PFSK-1 (cell line): Measurements from ENCODE around the gene HMGN2.

Experiments
- FOXP2 ChIP-seq: optimal IDR thresholded peaks from 2 replicates; pipeline ENCODE3; 2011; ENCODE audit warnings: borderline replicate concordance, control low read depth, inconsistent platforms; ENCODE audit not compliant: insufficient read depth; ENCODE audit errors: extremely low read length, extremely low read depth
- POLR2AphosphoS5 ChIP-seq: IDR thresholded peaks from 2 replicates; pipeline ENCODE4 v1.6.1; 2012; ENCODE audit warnings: low read depth, mild to moderate bottlenecking, control low read depth, low read length, moderate library complexity
- REST ChIP-seq, 2 experiments: IDR thresholded peaks; 2 replicates each; pipeline versions ENCODE4 v1.6.1 to v1.8.0; 2011 to 2012; ENCODE audit warnings: low read depth in 2 of 2, low read length in 2 of 2, control low read depth in 1 of 2, inconsistent platforms in 1 of 2, mild to moderate bottlenecking in 1 of 2, moderate library complexity in 1 of 2; ENCODE audit not compliant: insufficient read depth in 1 of 2
- SIN3A ChIP-seq: IDR thresholded peaks from 2 replicates; pipeline ENCODE4 v1.6.1; 2012; ENCODE audit warnings: mild to moderate bottlenecking, low read length, moderate library complexity, borderline replicate concordance; ENCODE audit not compliant: insufficient read depth
- TAF1 ChIP-seq: IDR thresholded peaks from 2 replicates; pipeline ENCODE4 v1.6.1; 2012; ENCODE audit warnings: low read length, control low read depth, borderline replicate concordance; ENCODE audit not compliant: insufficient read depth

Gene HMGN2

DNA sequence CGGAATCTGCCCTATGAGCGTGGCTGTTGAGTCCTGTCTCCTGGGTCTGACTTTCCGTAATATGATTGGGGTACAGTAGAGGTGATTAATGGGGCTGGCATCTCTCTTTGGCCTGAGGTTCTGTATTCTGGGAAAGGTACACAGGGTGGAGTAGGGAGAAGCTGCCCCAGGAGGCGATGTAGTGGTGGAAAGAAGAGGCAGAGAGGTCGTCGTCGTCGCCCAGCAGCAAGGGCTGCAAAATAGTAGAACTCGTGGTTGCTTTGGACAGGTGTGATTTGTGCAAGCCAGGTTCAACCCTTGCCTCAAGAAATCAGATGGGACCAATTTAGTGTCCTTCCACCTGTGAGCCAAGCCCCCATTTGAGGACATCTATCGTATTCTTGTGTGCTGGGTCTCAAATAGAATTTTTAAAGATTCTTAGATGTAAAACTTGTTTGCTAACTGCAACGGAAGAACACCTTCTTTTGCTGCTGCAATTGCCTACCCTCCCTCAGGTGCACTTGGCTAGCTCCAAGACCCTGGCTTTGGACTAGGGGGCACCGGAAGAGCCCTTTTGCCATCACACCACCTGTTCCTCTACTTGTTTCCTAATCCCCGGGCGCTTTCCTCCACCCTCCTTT is 1.3 kb upstream of the HMGN2 start:
- TF ChIP-seq SIN3A (no peak), REST (IDR thresholded peaks at IDR 0.05; ENCODE audit: insufficient read depth in 1 of 2, low read depth in 2 of 2, low read length in 2 of 2) (peak in 1 of 2 experiments; percentile 14; a peak in 1 of 4 replicates), POLR2AphosphoS5 (peak; percentile 20; the same call in 1 of the 2 replicates)

- peak; percentile 77 to 86 for TF ChIP-seq REST (IDR thresholded peaks at IDR 0.05; ENCODE audit: insufficient read depth in 1 of 2, low read depth in 2 of 2, low read length in 2 of 2)
- TF ChIP-seq FOXP2, result no peak
- no peak for TF ChIP-seq SIN3A
- TF ChIP-seq TAF1, result peak; percentile 21; the same call in 1 of the 2 replicates
- peak; percentile 54 for TF ChIP-seq POLR2AphosphoS5
Measured at GRCh38 chr1:26471498-26472319, 531 bp upstream of the HMGN2 start.

DNA sequence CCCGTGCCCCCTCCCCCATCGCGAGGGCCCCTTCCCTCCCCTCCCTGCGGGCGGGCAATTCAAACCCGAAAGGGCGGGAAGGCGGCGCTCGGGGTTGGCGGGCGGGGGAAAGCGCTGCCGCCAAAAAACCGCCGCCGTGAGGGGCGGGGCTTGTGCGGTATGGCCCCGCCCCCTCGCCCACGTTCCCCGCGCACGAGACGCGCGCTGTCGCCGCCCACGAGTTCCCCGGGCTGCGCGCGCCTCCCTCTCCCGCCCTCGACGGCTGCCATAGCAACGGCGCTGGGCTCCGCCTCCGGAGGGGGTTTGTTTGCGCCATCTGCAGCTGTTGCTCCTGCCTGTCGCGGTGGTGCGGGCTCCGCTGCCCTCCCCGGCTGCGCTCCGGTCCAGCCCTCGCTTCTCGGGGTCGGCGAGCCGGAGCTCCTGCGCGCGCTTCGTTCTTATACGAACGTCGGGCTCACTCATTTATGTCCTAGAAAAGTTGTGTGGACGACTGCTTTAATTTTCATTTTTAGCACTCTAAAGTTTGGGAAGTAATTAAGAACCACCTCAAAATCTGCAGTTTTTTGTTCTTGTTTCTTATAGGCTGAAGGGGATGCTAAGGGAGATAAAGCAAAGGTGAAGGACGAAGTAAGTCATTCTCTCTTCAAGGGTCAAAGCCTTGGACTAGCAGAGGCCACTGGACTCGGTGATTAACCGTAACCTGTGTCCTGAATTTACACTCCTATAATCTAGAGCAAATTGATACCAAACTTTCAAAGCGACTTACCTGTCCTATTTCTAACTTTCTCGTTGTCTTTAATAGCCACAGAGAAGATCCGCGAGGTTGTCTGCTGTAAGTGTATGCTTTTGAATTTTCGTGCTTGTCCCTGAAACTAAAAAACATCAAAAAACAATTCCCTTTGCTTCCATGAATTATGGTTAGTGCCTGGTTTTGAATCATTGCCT is 933 bp downstream of the HMGN2 start:
- TF ChIP-seq SIN3A (peak; percentile 83; the same call in 1 of the 2 replicates), TAF1 (no peak), POLR2AphosphoS5 (no peak), REST (IDR thresholded peaks at IDR 0.05; ENCODE audit: insufficient read depth in 1 of 2, low read depth in 2 of 2, low read length in 2 of 2) (no peak), FOXP2 (peak; percentile 90)

- TF ChIP-seq FOXP2, result no peak
- no peak for TF ChIP-seq TAF1
- TF ChIP-seq SIN3A, result no peak
- TF ChIP-seq POLR2AphosphoS5, result no peak
- no peak for TF ChIP-seq REST (IDR thresholded peaks at IDR 0.05; ENCODE audit: insufficient read depth in 1 of 2, low read depth in 2 of 2, low read length in 2 of 2)
Measured at GRCh38 chr1:26474818-26475217, 2.6 kb downstream of the HMGN2 start.
